ENCODE measurements around the gene HARS2.
A peak's percentile ranks its signal among the peaks of the same experiment; 100 is the strongest.
"Not testable (repeated sequence)": the region's sequence is repeated elsewhere in the genome, so short reads cannot be mapped to it uniquely, and the experiment has no call there.

The HARS2 gene

DNA sequence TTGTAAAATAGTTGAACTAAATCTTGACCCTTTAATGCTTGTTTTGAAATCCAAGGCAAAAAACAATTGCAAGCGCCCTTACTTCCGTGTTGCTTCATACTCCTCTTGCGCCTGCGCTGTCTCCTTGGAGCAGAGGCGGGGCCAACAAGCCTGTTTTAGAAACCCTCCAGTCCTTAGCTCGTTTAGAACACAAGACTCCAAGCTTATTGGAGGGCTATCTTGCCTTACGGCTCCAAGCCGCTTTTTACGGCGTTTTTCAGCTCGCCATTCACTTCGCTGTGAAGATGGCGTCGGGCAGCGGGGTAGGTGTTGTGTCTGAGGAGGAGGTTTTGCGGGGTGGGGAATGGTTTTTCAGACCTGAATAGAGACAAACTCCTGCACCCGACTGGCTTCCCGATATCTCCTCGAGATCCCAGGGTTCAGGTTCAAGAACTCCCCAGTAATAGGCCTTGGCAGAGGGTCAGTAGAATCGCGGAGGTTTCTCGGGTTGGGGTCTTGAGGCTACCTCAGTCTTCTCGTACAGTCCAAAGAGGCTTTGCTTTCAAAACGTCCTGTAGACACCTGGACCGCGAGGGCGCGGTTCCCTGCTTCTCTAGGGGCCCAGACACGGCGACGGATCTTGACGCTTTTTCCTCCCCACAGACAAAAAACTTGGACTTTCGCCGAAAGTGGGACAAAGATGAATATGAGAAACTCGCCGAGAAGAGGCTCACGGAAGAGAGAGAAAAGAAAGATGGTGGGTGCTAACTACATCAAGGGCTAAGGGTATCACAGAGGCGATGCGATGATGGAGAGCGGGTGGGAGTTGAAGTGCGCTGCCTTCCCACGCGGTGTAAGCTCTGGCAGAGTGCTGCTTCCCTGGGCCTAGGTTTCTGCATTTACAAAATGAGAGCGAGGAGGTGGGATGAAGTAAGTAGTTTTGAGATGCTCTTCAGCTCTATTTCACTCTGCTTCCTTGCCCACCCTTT lies 9.2 kb downstream of the HARS2 start, which contains the start of gene ZMAT2:
ZMAT2 (plus strand) TSS at position 271 of the 968 bp plus-strand sequence; CDS start at position 285, 14 bp downstream.
- DNase-seq = peak; percentile 81

DNA sequence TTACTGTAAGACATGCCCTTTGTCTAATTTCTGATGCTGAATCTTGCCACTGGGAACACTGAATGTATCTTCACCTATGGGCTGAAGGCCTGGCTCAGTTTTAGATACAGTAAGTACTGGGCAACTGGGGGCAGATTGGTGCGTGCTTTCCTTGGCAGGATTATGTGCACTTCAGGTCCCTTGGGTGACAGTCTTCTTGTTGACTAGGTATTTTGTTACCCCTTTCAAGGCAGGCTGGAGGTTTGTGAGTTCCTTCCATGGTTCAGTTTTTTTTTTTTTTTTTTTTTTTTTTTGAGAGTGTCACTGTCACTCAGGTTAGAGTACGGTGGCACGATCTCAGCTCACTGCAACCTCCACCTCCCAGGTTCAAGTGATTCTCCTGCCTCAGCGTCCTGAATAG lies 16.6 kb downstream of the HARS2 start:
- no peak for DNase-seq

DNA sequence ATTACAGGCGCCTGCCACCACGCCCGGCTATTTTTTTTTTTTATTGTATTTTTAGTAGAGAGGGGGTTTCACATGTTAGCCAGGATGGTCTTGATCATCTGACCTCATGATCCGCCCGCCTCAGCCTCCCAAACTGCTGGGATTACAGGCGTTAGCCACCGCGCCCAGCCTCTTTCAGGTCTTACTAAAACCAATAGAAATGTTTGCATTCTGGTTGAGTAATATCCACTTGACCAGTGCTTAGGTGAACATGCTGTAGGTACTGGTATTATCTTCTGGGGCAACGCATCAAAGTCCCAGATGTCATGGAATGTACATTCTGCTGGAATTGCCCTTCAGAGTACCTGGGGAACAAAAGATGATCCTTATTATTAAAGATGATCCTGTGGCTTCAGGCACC lies 17.5 kb downstream of the HARS2 start:
- DNase-seq = not testable (repeated sequence)

DNA sequence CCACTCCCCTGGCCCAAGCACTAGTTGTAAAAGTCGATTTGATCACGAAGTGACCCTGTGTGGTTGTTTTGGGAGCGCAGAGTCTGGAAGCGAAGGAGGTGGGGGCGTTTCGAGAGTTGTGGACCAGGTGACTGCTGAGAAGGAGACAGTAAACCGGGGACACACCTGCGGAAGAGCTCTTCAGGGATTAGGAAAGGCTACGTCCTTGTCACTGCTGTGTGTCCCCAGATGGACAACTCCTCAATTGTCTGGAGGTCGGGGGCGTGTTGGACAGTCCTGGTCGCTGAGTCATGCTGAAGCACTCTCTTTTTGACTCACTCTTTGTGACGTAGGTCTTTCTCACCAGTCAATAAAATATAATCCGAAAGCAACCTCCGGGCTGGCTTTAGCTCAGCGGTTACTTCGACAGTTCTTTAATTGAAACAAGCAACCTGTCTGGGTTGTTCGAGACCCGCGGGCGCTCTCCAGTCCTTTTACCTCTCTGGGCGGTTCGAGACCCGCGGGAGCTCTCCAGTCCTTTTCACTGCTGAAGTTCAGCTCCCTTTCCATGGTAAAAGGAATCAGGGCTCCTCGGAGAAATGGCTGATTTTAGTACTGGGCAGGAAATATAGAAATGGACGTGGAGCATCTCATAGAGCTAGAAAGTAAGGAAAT lies 19.8 kb downstream of the HARS2 start:
- peak; percentile 20 for DNase-seq

DNA sequence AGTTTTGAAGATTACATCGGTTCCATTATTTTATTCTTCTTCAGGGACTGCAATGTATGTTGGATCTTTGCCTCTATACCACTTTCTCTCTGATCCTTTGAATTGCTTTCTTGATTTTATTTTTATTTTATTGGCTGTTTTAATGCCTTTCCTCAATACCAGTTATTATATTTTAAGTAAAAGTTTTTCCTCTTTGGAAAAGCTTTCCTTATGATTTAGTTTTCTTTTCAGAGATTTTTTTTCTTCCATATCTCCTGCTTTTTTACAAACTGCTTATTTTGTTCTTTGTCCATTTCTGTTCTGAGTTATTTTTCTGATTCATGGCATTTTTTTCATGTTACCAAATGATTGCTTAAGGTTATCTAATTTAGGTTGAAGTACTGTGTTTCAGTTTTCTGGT lies 20.5 kb downstream of the HARS2 start:
- DNase-seq = no peak

DNA sequence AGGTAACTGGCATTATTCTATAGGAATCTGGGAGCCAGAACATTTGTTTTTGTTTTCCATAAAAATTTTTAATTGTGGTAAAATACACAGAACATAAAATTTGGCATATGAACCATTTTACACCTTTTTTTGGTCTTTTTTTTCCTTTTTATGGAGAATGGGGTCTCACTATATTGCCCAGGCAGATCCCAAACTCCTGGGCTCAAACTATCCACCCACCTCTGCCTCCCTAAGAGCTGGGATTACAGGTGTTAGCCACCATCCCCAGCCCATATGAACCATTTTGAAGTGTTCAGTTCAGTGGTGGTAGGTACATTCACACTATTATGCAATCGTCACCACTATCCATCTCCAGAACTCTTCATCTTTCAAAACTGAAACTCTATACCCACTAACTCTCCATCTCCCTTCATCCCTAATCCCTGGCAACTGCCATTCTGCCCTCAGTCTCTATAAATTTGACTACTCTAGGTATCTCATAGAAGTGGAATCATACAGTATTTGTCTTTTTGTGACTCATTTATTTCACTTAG lies 22.4 kb downstream of the HARS2 start:
- no peak for DNase-seq

DNA sequence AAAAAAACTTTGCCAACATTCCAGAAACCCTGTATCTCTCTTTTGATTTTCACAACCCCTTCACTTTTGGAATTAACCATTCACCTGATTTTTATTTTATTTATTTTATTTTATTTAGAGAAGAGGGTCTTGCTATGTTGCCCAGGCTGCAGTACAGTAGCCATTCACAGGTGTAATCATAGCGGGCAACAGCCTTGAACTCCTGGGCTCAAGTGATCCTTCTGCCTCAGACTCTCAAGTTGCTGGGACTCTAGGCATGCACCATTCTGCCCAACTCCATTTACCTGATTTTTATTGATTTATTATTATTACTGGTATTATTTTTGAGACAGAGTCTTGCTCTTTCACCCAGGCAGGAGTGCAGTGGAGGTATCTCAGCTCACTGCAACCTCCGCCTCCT lies 25.0 kb downstream of the HARS2 start:
- not testable (repeated sequence) for DNase-seq

DNA sequence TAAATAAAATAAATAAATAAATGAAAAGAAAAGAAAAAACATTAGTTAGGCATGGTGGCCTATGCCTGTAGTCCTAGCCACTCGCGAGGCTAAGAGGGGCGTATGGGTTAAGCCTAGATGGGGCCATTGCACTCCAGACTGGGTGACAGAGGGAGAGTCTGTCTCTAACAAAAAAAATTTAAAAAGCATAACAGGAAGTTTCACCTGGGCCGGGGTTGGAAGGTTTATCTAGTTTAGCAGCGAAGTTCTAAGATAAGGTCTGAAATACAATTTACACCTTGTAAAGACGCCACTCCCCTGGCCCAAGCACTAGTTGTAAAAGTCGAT lies 27.0 kb downstream of the HARS2 start:
- DNase-seq = no peak

DNA sequence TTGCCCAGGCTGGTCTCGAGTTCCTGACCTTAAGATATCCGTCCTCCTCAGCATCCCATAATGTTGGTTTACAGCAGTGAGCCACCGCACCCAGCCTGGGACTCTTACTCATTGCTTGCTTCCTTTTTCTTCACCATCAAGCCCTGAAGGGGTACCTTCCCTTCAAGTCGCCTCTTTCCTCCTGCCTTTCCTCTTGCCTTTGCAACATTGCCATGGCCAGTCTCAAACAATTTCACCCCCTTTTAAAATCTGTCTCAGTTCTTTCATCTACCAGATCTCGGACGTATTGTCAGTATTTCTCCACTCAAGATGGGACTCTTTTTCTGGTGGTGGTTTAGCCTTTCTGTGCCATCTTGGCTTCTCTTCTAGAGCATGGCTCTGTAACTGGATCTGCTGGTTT lies 29.5 kb downstream of the HARS2 start:
- DNase-seq = not testable (repeated sequence)

DNA sequence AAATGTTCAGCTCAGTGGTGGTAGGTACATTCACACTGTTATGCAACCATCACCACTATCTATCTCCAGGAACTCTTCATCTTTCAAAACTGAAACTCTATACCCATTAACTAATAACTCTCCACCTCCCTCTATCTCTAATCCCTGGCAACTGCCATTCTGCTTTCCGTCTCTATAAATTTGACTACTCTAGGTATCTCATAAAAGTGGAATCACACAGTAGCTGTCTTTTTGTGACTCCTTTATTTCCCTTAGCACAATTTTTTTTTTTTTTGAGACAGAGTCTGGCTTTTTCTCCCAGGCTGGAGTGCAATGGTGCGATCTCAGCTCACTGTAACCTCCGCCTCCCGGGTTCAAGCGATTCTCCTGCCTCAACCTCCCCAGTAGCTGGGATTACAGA lies 30.1 kb downstream of the HARS2 start:
- DNase-seq = not testable (repeated sequence)

DNA sequence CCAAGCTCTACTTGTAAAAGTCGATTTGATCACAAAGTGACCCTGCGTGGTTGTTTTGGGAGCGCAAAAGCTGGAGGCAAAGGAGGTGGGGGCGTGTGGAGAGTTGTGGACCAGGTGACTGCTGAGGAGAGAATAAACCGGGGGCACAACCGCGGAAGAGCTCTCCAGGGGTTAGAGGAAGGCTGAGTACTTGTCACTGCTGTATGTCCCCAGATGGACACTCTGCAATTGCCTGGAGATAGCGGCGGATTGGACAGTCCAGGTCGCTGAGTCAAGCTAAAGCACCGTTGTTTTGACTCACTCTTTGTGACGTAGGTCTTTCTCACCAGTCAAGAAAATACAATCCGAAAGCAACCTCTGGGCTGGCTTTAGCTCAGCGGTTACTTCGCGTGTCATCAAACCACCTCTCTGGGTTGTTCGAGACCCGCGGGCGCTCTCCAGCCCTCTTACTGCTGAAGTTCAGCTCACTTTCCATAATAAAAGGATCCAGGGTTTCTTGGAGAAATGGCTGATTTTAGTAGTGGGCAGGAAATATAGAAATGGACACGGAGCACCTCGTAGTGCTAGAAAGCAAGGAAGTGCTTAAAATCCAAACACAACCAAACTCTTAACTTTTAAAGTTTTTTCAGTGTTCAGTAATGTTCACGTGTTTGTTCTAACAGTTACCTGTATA lies 34.7 kb downstream of the HARS2 start:
- peak; percentile 14 for DNase-seq

DNA sequence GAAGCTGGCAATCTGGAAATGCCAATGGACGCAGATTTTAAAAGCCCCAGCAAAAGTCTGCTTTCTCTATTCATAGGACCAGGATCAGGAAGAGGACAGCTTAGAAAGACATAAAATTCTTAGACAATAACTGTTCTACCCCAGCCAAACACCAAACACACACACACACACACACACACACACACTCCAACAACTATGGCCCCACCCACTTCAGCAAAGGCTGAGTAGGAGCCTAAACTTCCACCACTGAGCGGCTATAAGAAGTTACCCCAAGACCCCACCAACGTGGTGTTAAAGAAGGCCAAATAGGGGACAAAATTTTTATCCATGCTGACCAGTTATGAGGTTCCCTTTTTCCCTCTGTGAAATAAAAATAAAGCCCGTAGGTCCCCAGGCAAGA lies 41.8 kb downstream of the HARS2 start:
- no peak for DNase-seq

DNA sequence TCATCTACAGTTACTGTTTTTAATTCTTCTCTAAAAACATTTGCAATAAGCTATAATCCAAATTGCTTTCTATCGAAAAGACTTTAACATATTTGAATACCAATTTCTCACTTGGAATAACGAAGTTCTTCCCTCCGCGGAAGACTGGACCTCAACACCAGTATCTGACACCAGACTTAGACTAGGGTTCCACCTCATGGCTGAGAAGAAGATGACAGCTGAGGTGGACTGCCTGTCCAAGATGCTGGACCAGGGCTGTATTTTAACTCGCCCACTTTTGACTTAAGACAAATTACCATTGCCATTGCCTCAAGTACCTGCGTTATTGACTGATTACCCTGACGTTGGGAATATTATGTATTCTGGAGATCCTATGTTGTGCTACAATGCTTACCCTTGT lies 43.1 kb downstream of the HARS2 start:
- no peak for DNase-seq

DNA sequence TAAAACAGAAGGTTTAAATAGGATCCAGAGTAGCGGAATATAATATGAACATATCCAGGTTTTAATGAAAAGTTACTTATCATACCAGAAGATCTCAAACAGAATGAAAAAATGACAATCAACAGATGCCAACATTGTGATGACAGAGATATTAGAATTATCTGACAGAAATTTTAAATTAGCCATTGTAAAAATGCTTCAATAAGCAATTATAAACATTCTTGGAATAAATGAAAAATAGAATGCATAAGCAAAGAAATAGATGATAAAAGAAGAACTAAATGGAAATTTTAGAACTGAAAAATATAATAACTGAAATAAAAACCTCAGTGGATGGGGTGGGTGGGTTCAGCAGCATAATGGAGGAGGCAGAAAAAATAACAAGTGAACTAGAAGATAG lies 46.2 kb downstream of the HARS2 start:
- no peak for DNase-seq

DNA sequence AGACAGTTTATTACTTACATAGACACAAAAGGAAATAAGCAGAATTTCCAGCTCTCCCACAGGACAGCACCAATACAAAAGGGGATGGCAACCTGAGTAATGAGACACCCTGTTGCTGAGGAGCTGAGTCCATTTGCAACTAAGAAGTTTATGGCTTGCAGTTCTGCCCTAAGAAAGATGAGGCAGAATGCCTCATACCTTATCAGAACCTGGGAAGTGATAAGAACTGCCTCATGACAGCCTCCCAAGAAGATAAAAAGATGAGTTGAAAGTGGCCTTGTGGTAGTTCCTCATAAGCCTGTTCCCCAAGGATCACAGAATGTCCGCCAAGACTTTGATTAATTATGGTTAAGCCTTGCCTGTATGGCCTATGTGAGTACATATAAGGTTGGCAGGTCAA lies 50.7 kb downstream of the HARS2 start:
- DNase-seq = no peak
